ENCODE measurements around the gene LEO1.

LEO1 gene

GRCh38 chr15:51931638-51932037, 39.9 kb downstream of the LEO1 start:
- H3K9me3 ChIP-seq: no peaks in the 10 kb centered on the region
- peaks cover 6% of the 10 kb centered on the region for H3K4me1 ChIP-seq
- DNase-seq: no peak
- no peaks in the 10 kb centered on the region for H3K27me3 ChIP-seq
- no peak overlapping the region for H3K4me3 ChIP-seq (ENCODE audit: low read depth, low read length)
- no peak for TF ChIP-seq CTCF (IDR thresholded peaks at IDR 0.05; ENCODE audit: low read depth, low read length)
- H3K36me3 ChIP-seq: peaks cover 8% of the 10 kb centered on the region

DNA sequence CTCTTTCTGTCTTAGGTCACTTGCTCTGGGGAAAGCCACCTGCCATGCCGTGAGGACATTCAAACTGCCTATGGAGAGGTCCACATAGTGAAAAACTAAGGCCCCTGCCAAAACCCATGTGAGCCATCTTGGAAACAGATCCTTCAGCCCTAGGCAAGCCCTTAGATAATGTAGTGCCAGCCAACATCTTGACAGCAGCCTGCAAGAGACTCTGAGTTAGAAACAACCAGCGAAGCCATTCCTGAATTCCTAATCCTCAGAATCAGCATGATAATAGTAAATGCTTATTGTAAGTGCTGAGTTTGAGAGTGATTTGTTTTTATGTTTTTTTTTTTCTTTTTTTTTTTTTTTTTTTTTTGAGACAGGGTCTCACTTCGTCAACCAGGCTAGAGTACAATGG, 40.6 kb downstream of the LEO1 start:
- peaks cover 6% of the 10 kb centered on the region for H3K4me1 ChIP-seq
- peaks cover 2% of the 10 kb centered on the region; the same call in 1 of the 2 replicates for H3K36me3 ChIP-seq
- no peak for DNase-seq
- no peak for TF ChIP-seq CTCF (IDR thresholded peaks at IDR 0.05; ENCODE audit: low read depth, low read length)
- H3K9me3 ChIP-seq: no peaks in the 10 kb centered on the region
- no peak overlapping the region for H3K4me3 ChIP-seq (ENCODE audit: low read depth, low read length)
- no peaks in the 10 kb centered on the region for H3K27me3 ChIP-seq

GRCh38 chr15:51926809-51927208, 44.8 kb downstream of the LEO1 start:
- TF ChIP-seq CTCF (IDR thresholded peaks at IDR 0.05; ENCODE audit: low read depth, low read length): no peak
- no peaks in the 10 kb centered on the region for H3K27me3 ChIP-seq

GRCh38 chr15:51924156-51925068, 47.2 kb downstream of the LEO1 start:
- no peak for DNase-seq
- Histone ChIP-seq H3K27me3 (no peaks in the 10 kb centered on the region), H3K9me3 (no peaks in the 10 kb centered on the region), H3K4me3 (ENCODE audit: low read depth, low read length) (no peak overlapping the region), H3K4me1 (no peaks in the 10 kb centered on the region), H3K36me3 (no peaks in the 10 kb centered on the region)
- TF ChIP-seq CTCF (IDR thresholded peaks at IDR 0.05; ENCODE audit: low read depth, low read length): no peak

More at GRCh38 chr15:51926809-51927208, 44.8 kb downstream of the LEO1 start:
- Histone ChIP-seq H3K4me1 (no peaks in the 10 kb centered on the region), H3K9me3 (no peaks in the 10 kb centered on the region), H3K4me3 (ENCODE audit: low read depth, low read length) (no peak overlapping the region), H3K36me3 (no peaks in the 10 kb centered on the region)
- DNase-seq: no peak

DNA sequence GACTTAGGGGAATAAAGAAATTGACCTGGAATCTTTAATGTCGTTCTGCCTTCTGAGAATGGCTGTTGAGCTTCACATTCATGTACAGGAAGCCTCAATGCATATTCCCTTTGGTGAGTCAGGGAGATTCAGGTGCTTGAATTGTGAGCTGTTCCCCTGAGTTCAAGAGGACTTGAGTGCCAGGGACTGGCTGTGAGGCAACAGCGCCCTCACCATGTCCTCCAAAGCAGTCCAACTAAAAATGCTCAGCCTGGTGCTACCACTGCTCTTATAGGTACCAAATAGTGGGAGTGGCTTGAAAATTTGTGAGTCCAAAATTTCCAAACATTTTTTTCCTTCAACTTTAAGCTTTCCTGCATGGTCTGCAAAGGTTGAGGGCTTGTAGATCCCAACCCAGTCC, 54.1 kb downstream of the LEO1 start:
- no peaks in the 10 kb centered on the region for H3K4me1 ChIP-seq
- TF ChIP-seq CTCF (IDR thresholded peaks at IDR 0.05; ENCODE audit: low read depth, low read length): peak; percentile 70
- peak; percentile 35 for DNase-seq
- peaks cover 12% of the 10 kb centered on the region; the same call in 1 of the 2 replicates for H3K36me3 ChIP-seq
- H3K27me3 ChIP-seq: no peaks in the 10 kb centered on the region
- H3K4me3 ChIP-seq (ENCODE audit: low read depth, low read length): no peak overlapping the region
- no peaks in the 10 kb centered on the region for H3K9me3 ChIP-seq

DNA sequence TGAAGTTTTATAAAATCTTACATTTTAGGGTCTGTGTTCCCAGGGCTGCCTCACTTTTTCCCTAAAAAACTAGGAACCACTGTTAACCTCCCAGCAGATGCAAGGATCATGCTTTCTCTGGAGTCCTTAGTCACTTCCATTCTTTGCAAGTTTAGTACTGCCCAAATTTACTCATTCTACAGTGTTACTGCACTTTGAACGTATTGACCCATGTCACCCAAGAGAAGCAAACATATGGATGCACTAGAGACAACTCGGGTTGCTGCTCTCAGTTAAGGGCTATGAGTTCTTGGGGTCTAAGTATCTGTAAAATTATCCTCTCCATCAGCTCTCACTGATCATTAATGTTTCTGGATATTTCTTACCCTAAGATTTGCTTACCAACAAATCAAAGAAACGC, 59.0 kb downstream of the LEO1 start:
- no peak for DNase-seq
- Histone ChIP-seq H3K4me1 (0 out of 2 replicates have a peak, but pooled peaks cover 2% of the 10 kb centered on the region), H3K9me3 (no peaks in the 10 kb centered on the region), H3K36me3 (peaks cover 9% of the 10 kb centered on the region; the same call in 1 of the 2 replicates), H3K4me3 (ENCODE audit: low read depth, low read length) (no peak overlapping the region), H3K27me3 (no peaks in the 10 kb centered on the region)
- TF ChIP-seq CTCF (IDR thresholded peaks at IDR 0.05; ENCODE audit: low read depth, low read length): no peak

All from BE2C (cell line).